B cell (primary cell): ENCODE data around the gene CPB2. TPM values are rescaled to one million over a fixed set of nuclear protein-coding genes. Genes with fewer than 3 reads are reported as not detected.

Experiments used
- ATAC-seq: fragments of 200-7000 bp; cut with Tn5 transposase; one replicate; pipeline ENCODE4 v1.10.0; 2021; ENCODE audit warnings: low read depth, mild to moderate bottlenecking, moderate number of reproducible peaks, moderate library complexity
- CTCF ChIA-PET: fragments of 350-600 bp; sonication (Branson Sonifier 250); formaldehyde crosslinking; loops from one replicate; lab custom pipeline; 2021; ENCODE audit warnings: antibody characterized with exemption, inconsistent platforms; lab: Charles Lee
- POLR2A ChIA-PET: fragments of 350-600 bp; sonication (Branson Sonifier 250); formaldehyde crosslinking; loops from one replicate; lab custom pipeline; 2021; ENCODE audit warnings: antibody characterized with exemption; lab: Charles Lee
- DNase-seq: peaks from one replicate; pipeline ENCODE4 v3.0.0; 2013
- H2AFZ ChIP-seq: 2 replicates; pipeline ENCODE4 v1.6.1; 2012; ENCODE audit warnings: mild to moderate bottlenecking, low read depth, low read length; ENCODE audit not compliant: insufficient read depth, poor library complexity, severe bottlenecking
- H3K27ac ChIP-seq, 2 donors: 1 replicate in 1 of 2; 2 replicates in 1 of 2; pipeline ENCODE4 v1.5.1; 2012 to 2013; ENCODE audit warnings: low read length in 2 of 2, mild to moderate bottlenecking in 2 of 2, moderate library complexity in 1 of 2
- H3K27me3 ChIP-seq, 4 experiments: fragments of 200-600 bp in 1 of 4; sonication (generic) in 1 of 4; replicated peaks in 1 of 4; 1 replicate in 2 of 4; 2 replicates in 2 of 4; pipeline versions ENCODE4 v1.6.1 to v1.7.0; 2013 to 2016; ENCODE audit warnings: low read length in 3 of 4, mild to moderate bottlenecking in 2 of 4, mixed read lengths in 1 of 4, moderate library complexity in 1 of 4; ENCODE audit not compliant: insufficient read depth in 4 of 4, control insufficient read depth in 3 of 4; ENCODE audit errors: control extremely low read depth in 1 of 4
- H3K36me3 ChIP-seq, 2 experiments: replicated peaks in 1 of 2; 1 replicate in 1 of 2; 2 replicates in 1 of 2; pipeline versions ENCODE4 v1.6.1 to v1.7.1; 2013; ENCODE audit warnings: low read length in 1 of 2; ENCODE audit not compliant: insufficient read depth in 2 of 2, control insufficient read depth in 1 of 2; ENCODE audit errors: control extremely low read depth in 1 of 2, extremely low read depth in 1 of 2
- H3K4me1 ChIP-seq, 2 donors: fragments of 200-600 bp in 1 of 2; sonication (generic) in 1 of 2; 1 replicate in 1 of 2; 2 replicates in 1 of 2; pipeline versions ENCODE4 v1.5.1 to v1.6.1; 2013 to 2017; ENCODE audit warnings: low read length in 2 of 2; ENCODE audit not compliant: control insufficient read depth in 2 of 2, insufficient read depth in 2 of 2
- H3K4me2 ChIP-seq: replicated peaks from 2 replicates; pipeline ENCODE3; 2012; ENCODE audit warnings: mild to moderate bottlenecking, low read depth, low read length; ENCODE audit not compliant: poor library complexity, severe bottlenecking
- H3K4me3 ChIP-seq, 5 experiments: fragments of 200-600 bp in 1 of 5; sonication (generic) in 1 of 5; 1 replicate in 3 of 5; 2 replicates in 2 of 5; pipeline versions ENCODE4 v1.5.1 to v1.7.0; 2011 to 2016; ENCODE audit warnings: low read length in 4 of 5, mild to moderate bottlenecking in 4 of 5, low read depth in 2 of 5, control low read depth in 1 of 5, moderate library complexity in 1 of 5; ENCODE audit not compliant: insufficient read depth in 1 of 5; ENCODE audit errors: control extremely low read depth in 1 of 5, extremely low read depth in 1 of 5
- H3K79me2 ChIP-seq: fragments of 200-600 bp; sonication (generic); one replicate; pipeline ENCODE4 v1.6.0; 2016; ENCODE audit warnings: low read length; ENCODE audit not compliant: control insufficient read depth, insufficient read depth
- H3K9ac ChIP-seq: fragments of 200-600 bp; sonication (generic); 2 replicates; pipeline ENCODE4 v1.6.1; 2017; ENCODE audit warnings: mild to moderate bottlenecking, low read length, moderate library complexity
- H3K9me3 ChIP-seq, 3 donors: one replicate each; pipeline versions ENCODE4 v1.6.1 to v1.7.1; 2013; ENCODE audit warnings: low read length in 2 of 3; ENCODE audit not compliant: control insufficient read depth in 2 of 3, insufficient read depth in 1 of 3; ENCODE audit errors: control extremely low read depth in 1 of 3
- H4K20me1 ChIP-seq: 2 replicates; pipeline ENCODE4 v1.6.0; 2012; ENCODE audit warnings: mild to moderate bottlenecking, low read length; ENCODE audit not compliant: insufficient read depth, control insufficient read depth, poor library complexity, severe bottlenecking
- H3K27ac Mint-ChIP-seq: one replicate; pipeline ENCODE4 v1.8.0; 2021; ENCODE audit warnings: mixed read lengths
- H3K27me3 Mint-ChIP-seq: one replicate; pipeline ENCODE4 v1.8.0; 2021; ENCODE audit warnings: mixed read lengths
- H3K4me1 Mint-ChIP-seq: one replicate; pipeline ENCODE4 v1.8.0; 2021; ENCODE audit warnings: mixed read lengths
- H3K4me3 Mint-ChIP-seq: one replicate; pipeline ENCODE4 v1.8.0; 2021; ENCODE audit warnings: mixed read lengths
- H3K9me3 Mint-ChIP-seq: one replicate; pipeline ENCODE4 v1.8.0; 2022; ENCODE audit warnings: mixed read lengths; ENCODE audit not compliant: insufficient read depth
- EZH2 ChIP-seq: IDR thresholded peaks from 2 replicates; pipeline ENCODE4 v1.6.1; 2012; ENCODE audit warnings: borderline replicate concordance, low read depth, mild to moderate bottlenecking, moderate library complexity, low read length; ENCODE audit not compliant: insufficient read depth, poor library complexity, severe bottlenecking
- WGBS: methylation state at CpG from one replicate; pipeline ENCODE4 v1.1.5; 2013; ENCODE audit warnings: missing lambda C conversion rate; ENCODE audit not compliant: insufficient coverage; 5-methylcytosine and 5-hydroxymethylcytosine counted together
- intact Hi-C: fragments of 100-400 bp; cut with micrococcal nuclease; formaldehyde crosslinking; loops from one replicate; pipeline ENCODE4 v1.10.0; 2022
- polyA plus RNA-seq: library from polyadenylated mRNA; depleted of rRNA; stranded (reverse); fragments of >200 nt; gene quantifications from 2 replicates; pipeline ENCODE4 v1.2.3, GENCODE V29; 2012
- total RNA-seq, 2 donors: library from RNA; stranded (reverse); fragments of 120-200 nt in 1 of 2; gene quantifications; 1 replicate in 1 of 2; 2 replicates in 1 of 2; pipeline versions ENCODE4 v1.2.3 to v1.2.4, GENCODE V29; 2013 to 2022
- TF ChIP-seq, protein P1 (sequence below): fragments of 200-600 bp; IDR thresholded peaks from one replicate; pipeline ENCODE4 v1.8.0; 2022; ENCODE audit warnings: antibody characterized with exemption, mild to moderate bottlenecking

CPB2 gene
- total and polyA plus RNA-seq, 2 donors (not counting 1 experiment from before 2014, with no cell fraction given): not detected

DNA sequence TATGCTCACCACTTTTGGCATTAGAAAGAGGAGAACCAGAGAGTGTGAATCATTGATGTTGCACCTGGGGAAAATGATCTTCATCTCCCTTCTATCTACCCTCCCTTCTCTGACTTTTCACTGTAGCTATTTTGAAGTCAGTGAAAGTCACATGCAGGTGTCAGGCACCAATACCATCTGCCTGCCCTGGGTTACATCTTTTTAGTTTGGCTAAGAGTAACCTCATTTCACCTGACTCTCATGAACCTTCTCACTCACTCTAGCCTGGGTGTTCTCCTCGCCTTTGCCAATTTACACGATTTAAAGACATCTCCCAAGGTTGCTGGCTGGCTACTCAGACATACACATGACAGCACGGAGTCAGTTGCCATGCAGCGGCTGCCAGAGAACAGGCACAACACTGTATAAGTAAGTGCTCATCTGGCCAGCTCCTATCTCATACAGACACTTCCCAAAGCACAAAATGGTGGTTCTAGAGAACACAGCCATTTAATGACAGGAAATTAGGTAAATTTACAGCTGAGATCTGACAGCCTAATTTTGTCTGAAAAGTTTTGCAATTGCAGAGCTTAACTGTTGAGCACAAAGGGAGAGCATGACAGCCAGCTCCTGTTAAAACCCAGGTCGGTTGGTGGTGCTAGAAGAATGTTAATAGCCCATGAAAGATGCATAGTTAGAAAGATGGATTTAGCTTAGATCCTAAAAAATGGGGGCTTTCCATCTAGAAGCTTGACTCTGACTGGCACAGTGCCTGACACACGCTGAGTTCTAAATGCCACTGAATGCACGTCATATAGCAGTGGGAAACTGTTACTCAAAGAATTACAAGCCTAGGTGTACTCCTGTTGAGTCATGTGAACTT lies 44.7 kb upstream of the CPB2 start:
- TF ChIP-seq EZH2: no peak
- TF ChIP-seq, protein P1, sequence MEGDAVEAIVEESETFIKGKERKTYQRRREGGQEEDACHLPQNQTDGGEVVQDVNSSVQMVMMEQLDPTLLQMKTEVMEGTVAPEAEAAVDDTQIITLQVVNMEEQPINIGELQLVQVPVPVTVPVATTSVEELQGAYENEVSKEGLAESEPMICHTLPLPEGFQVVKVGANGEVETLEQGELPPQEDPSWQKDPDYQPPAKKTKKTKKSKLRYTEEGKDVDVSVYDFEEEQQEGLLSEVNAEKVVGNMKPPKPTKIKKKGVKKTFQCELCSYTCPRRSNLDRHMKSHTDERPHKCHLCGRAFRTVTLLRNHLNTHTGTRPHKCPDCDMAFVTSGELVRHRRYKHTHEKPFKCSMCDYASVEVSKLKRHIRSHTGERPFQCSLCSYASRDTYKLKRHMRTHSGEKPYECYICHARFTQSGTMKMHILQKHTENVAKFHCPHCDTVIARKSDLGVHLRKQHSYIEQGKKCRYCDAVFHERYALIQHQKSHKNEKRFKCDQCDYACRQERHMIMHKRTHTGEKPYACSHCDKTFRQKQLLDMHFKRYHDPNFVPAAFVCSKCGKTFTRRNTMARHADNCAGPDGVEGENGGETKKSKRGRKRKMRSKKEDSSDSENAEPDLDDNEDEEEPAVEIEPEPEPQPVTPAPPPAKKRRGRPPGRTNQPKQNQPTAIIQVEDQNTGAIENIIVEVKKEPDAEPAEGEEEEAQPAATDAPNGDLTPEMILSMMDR: no peak
- ATAC-seq: no peak
- H3K27ac Mint-ChIP-seq: peak overlapping the region; percentile 54
- Histone ChIP-seq H3K36me3 (peaks cover 5 to 93% of the 10 kb centered on the region in 2 experiments), H3K79me2 (peaks cover 48% of the 10 kb centered on the region), H3K27me3 (no peaks in the 10 kb centered on the region), H3K4me3 (no peak overlapping the region), H3K4me1 (no peaks in the 10 kb centered on the region), H2AFZ (no peak overlapping the region), H3K9me3 (no peaks in the 10 kb centered on the region), H3K9ac (no peak overlapping the region), H3K4me2 (no peak overlapping the region), H4K20me1 (peaks cover 34% of the 10 kb centered on the region), H3K27ac (peak overlapping the region in 1 of 2 donors; percentile 31)
- no peak for DNase-seq
- no peaks in the 10 kb centered on the region for H3K27me3 Mint-ChIP-seq
- H3K4me3 Mint-ChIP-seq: no peak overlapping the region
- ChIA-PET CTCF (interaction anchor here (1.4 to 2.9 kb wide), 3 partner anchors 10 to 221 kb away, joined by 3 to 19 read pairs (median 5); no protein-coding TSS in a partner anchor), POLR2A (interaction anchor here (0.8 kb wide), 1 partner anchor 14 kb away, joined by 3 read pairs; no protein-coding TSS in a partner anchor)
- intact Hi-C loops: loop anchor here (5.0 kb wide), 1 partner anchor 33 kb away; the partner anchor contains the start of gene LCP1
- WGBS: 81% methylated on average over 7 of the region's 7 CpGs
- no peaks in the 10 kb centered on the region for H3K4me1 Mint-ChIP-seq
- H3K9me3 Mint-ChIP-seq: no peaks in the 10 kb centered on the region

DNA sequence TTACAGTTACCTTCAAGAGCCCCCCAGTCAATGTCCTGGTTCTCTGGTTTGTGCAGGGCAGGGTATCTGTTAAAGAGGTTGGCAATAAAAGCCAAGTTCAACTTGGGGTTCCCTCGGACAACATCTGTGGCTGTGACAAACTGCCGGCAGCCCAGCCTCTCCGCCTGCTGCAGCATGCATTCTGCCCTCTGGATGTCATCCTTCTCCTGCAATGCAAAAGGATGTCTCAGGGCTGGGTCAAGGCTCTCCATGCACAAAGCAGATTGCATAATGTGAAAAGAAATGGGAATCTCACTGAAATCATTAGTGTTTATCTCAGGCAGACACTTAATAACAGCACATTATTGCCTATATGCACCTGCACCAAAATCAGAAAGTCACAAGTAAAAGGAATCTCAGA lies 42.1 kb upstream of the CPB2 start:
- Mint-ChIP-seq H3K4me3 (no peak overlapping the region), H3K27me3 (no peaks in the 10 kb centered on the region), H3K4me1 (no peaks in the 10 kb centered on the region), H3K9me3 (no peaks in the 10 kb centered on the region), H3K27ac (peak overlapping the region; percentile 20)
- Histone ChIP-seq H3K4me3 (no peak overlapping the region), H3K27ac (no peak overlapping the region), H3K9ac (no peak overlapping the region), H3K27me3 (no peaks in the 10 kb centered on the region), H3K4me2 (no peak overlapping the region), H3K4me1 (no peaks in the 10 kb centered on the region), H3K36me3 (peaks cover 4 to 92% of the 10 kb centered on the region in 2 experiments), H3K9me3 (no peaks in the 10 kb centered on the region), H3K79me2 (peaks cover 28% of the 10 kb centered on the region), H4K20me1 (peaks cover 32% of the 10 kb centered on the region), H2AFZ (no peak overlapping the region)
- no peak for DNase-seq
- ChIA-PET CTCF (no interaction called here), POLR2A (no interaction called here)
- 95% methylated on average over 3 of the region's 3 CpGs for WGBS
- intact Hi-C loops: loop anchor here (5.0 kb wide), 1 partner anchor 35 kb away; the partner anchor contains the start of gene LCP1
- no peak for TF ChIP-seq EZH2
- TF ChIP-seq, protein P1: no peak
- ATAC-seq: no peak
